ENCODE measurements around the gene NRIP3.

The NRIP3 gene

DNA sequence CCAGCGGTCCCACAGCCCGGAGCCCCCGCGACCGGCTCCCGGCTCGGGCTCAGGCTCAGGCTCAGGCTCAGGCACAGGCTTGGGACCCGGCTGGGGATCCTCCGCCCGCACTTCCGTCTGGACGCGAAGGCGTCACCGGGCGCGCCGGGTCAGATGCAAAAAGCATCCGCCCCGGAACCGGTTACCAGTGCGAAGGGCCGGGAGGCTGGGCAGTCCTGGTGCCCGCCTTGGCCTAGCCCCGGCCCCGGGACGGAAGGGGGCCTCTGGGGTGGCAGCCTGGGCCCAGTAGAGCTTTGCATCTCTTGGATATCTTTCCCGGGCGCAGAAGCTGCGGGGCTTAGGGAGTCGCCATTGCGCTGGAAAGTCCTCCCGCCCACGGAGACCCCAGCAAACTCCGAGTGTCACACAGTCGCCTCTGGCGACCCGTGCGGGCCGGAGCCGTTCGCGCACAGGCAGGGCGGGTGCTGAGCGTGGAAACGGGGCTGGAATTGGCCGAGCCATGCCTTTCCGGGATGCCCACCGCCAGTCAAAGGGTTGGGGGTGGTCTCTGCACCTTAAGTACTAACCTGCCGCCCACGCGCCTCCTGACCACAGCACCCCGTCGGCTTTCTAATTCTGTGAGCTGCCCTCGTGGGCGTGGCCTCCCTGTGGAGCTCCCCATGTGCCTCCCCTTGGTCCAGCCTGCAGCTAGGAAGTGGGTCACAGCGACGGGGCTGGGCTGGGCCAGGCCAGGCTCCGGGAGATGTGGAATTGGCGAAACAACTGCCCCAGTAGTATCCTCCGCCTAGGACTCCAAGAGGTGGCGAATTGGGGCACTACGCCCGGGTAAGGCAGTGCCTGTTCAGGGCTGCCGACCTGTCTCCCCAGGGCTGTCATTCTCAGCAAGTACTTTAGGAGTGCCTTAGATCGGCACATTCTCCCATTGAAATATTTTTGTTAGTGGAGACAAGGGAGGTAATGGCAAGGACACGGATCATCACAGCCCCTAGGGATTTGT is 39.2 kb downstream of the NRIP3 start, which contains the start of gene TMEM9B:
TSS of gene TMEM9B (minus strand) at position 119 of the 997 bp plus-strand sequence. CDS start 129 bp downstream, outside the sequence.
- peak within 1 kb of the TSS; percentile 79 to 95 (median 93) for H3K4me3 ChIP-seq (ENCODE audit: control insufficient read depth in 1 of 7, extremely low read depth in 1 of 7, insufficient read depth in 4 of 7, low read depth in 2 of 7, low read length in 6 of 7)
- no peaks in the 10 kb centered on the region for H3K9me3 ChIP-seq (ENCODE audit: control extremely low read depth in 1 of 5, control insufficient read depth in 4 of 5, insufficient read depth in 2 of 5, low read depth in 1 of 5, low read length in 4 of 5)
- peak; percentile 72 to 89 (median 82) for DNase-seq
- peak within 1 kb of the TSS; percentile 77 to 91 for H3K27ac ChIP-seq (ENCODE audit: insufficient read depth in 1 of 2, low read depth in 1 of 2, low read length in 2 of 2, poor library complexity in 1 of 2, severe bottlenecking in 2 of 2)
- ChIA-PET CTCF (interaction anchor here (1.5 kb wide), 1 partner anchor 173 kb away, joined by 3 read pairs; no protein-coding TSS in a partner anchor), POLR2A (interaction anchor here (0.5 to 1.7 kb wide), 3 partner anchors 36 to 250 kb away, joined by 3 to 5 read pairs (median 3); partner anchors contain the start of gene NRIP3)
- H3K36me3 ChIP-seq (ENCODE audit: control insufficient read depth in 4 of 4, insufficient read depth in 4 of 4, low read length in 3 of 4) = peaks cover 0 to 10% (median 5%) of the 10 kb centered on the region in 4 experiments
- H3K4me1 ChIP-seq (ENCODE audit: control extremely low read depth in 1 of 4, control insufficient read depth in 4 of 4, insufficient read depth in 4 of 4, low read length in 3 of 4) = peaks cover 8 to 27% (median 21%) of the 10 kb centered on the region in 4 experiments
- WGBS (ENCODE audit: insufficient coverage) = under 1% methylated on average over 67 of the region's 67 CpGs
- no peaks in the 10 kb centered on the region for H3K27me3 ChIP-seq (replicated peaks in 2 of 5; ENCODE audit: control insufficient read depth in 4 of 5, insufficient read depth in 5 of 5, low read length in 4 of 5)

- CTCF ChIA-PET = interaction anchor here (1.0 to 1.5 kb wide), 3 partner anchors 49 to 174 kb away, joined by 3 to 8 read pairs (median 8); no protein-coding TSS in a partner anchor
These were observed 40.1 kb downstream of the NRIP3 start for GRCh38 chr11:8963569-8964323.

DNA sequence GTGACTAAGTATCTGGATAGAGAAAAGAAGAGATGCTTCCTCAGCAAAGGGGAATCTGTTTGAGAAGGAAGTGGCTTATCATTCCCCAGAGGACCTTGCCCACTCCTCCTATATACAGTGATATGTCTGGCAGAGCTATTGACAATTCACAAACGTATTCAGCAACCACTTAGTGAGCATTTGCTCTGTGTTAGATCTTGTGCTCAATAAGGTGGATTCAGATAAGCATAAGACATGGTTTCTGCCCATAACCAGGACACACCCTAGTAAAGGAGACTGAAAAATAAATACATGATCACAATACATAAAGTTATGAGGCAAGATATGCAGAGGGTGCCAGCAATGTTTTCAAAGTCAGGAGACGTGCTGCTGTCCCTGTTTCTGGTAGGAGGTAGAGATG is 41.0 kb downstream of the NRIP3 start:
- H3K4me3 ChIP-seq (ENCODE audit: control insufficient read depth in 1 of 7, extremely low read depth in 1 of 7, insufficient read depth in 4 of 7, low read depth in 2 of 7, low read length in 6 of 7) = peak overlapping the region in 6 of 7 experiments; percentile 28 to 95 (median 89)
- WGBS (ENCODE audit: insufficient coverage) = no CpG with 5 or more reads among the region's 2 CpGs
- no peaks in the 10 kb centered on the region for H3K9me3 ChIP-seq (ENCODE audit: control extremely low read depth in 1 of 5, control insufficient read depth in 4 of 5, insufficient read depth in 2 of 5, low read depth in 1 of 5, low read length in 4 of 5)
- peaks cover 0 to 13% (median 4%) of the 10 kb centered on the region in 4 experiments for H3K36me3 ChIP-seq (ENCODE audit: control insufficient read depth in 4 of 4, insufficient read depth in 4 of 4, low read length in 3 of 4)
- H3K27me3 ChIP-seq (replicated peaks in 2 of 5; ENCODE audit: control insufficient read depth in 4 of 5, insufficient read depth in 5 of 5, low read length in 4 of 5) = no peaks in the 10 kb centered on the region
- peaks cover 8 to 30% (median 23%) of the 10 kb centered on the region in 4 experiments for H3K4me1 ChIP-seq (ENCODE audit: control extremely low read depth in 1 of 4, control insufficient read depth in 4 of 4, insufficient read depth in 4 of 4, low read length in 3 of 4)
- CTCF ChIA-PET = interaction anchor here (1.0 to 1.3 kb wide), 2 partner anchors 48 to 51 kb away, joined by 8 read pairs; no protein-coding TSS in a partner anchor
- DNase-seq = peak in 2 of 3 donors; percentile 10 to 48
- POLR2A ChIA-PET = interaction anchor here (1.4 kb wide), 1 partner anchor 37 kb away, joined by 3 read pairs; no protein-coding TSS in a partner anchor
- H3K27ac ChIP-seq (ENCODE audit: insufficient read depth in 1 of 2, low read depth in 1 of 2, low read length in 2 of 2, poor library complexity in 1 of 2, severe bottlenecking in 2 of 2) = peak overlapping the region in 1 of 2 experiments; percentile 91

More at GRCh38 chr11:8963569-8964323, 40.1 kb downstream of the NRIP3 start:
- H3K9me3 ChIP-seq (ENCODE audit: control extremely low read depth in 1 of 5, control insufficient read depth in 4 of 5, insufficient read depth in 2 of 5, low read depth in 1 of 5, low read length in 4 of 5) = no peaks in the 10 kb centered on the region
- DNase-seq = peak; percentile 75 to 86 (median 77)
- 3% methylated on average over 28 of the region's 39 CpGs for WGBS (ENCODE audit: insufficient coverage)
- POLR2A ChIA-PET = interaction anchor here (0.6 to 1.7 kb wide), 3 partner anchors 36 to 365 kb away, joined by 3 to 5 read pairs (median 3); partner anchors contain the start of gene NRIP3
- peaks cover 0 to 13% (median 5%) of the 10 kb centered on the region in 4 experiments for H3K36me3 ChIP-seq (ENCODE audit: control insufficient read depth in 4 of 4, insufficient read depth in 4 of 4, low read length in 3 of 4)
- H3K4me1 ChIP-seq (ENCODE audit: control extremely low read depth in 1 of 4, control insufficient read depth in 4 of 4, insufficient read depth in 4 of 4, low read length in 3 of 4) = peaks cover 8 to 30% (median 23%) of the 10 kb centered on the region in 4 experiments
- peak overlapping the region; percentile 79 to 95 (median 93) for H3K4me3 ChIP-seq (ENCODE audit: control insufficient read depth in 1 of 7, extremely low read depth in 1 of 7, insufficient read depth in 4 of 7, low read depth in 2 of 7, low read length in 6 of 7)
- H3K27me3 ChIP-seq (replicated peaks in 2 of 5; ENCODE audit: control insufficient read depth in 4 of 5, insufficient read depth in 5 of 5, low read length in 4 of 5) = no peaks in the 10 kb centered on the region
- peak overlapping the region; percentile 77 to 91 for H3K27ac ChIP-seq (ENCODE audit: insufficient read depth in 1 of 2, low read depth in 1 of 2, low read length in 2 of 2, poor library complexity in 1 of 2, severe bottlenecking in 2 of 2)

- POLR2A ChIA-PET = no interaction called here
These were observed 42.4 kb downstream of the NRIP3 start for GRCh38 chr11:8961401-8961800.

GRCh38 chr11:8959546-8960166 is 44.1 kb downstream of the NRIP3 start:
- POLR2A ChIA-PET = interaction anchor here (0.8 to 1.4 kb wide), 2 partner anchors 49 to 52 kb away, joined by 3 to 5 read pairs; partner anchors contain the start of gene AKIP1
- H3K4me3 ChIP-seq (ENCODE audit: control insufficient read depth in 1 of 7, extremely low read depth in 1 of 7, insufficient read depth in 4 of 7, low read depth in 2 of 7, low read length in 6 of 7) = no peak overlapping the region
- CTCF ChIA-PET = interaction anchor here (0.5 to 3.9 kb wide), 16 partner anchors 10 to 271 kb away, joined by 3 to 68 read pairs (median 5); partner anchors contain the start of genes AKIP1, ASCL3 and NRIP3
- H3K27ac ChIP-seq (ENCODE audit: insufficient read depth in 1 of 2, low read depth in 1 of 2, low read length in 2 of 2, poor library complexity in 1 of 2, severe bottlenecking in 2 of 2) = no peak overlapping the region
- H3K4me1 ChIP-seq (ENCODE audit: control extremely low read depth in 1 of 4, control insufficient read depth in 4 of 4, insufficient read depth in 4 of 4, low read length in 3 of 4) = peaks cover 8 to 19% (median 15%) of the 10 kb centered on the region in 4 experiments
- WGBS (ENCODE audit: insufficient coverage) = 58% methylated on average over 2 of the region's 2 CpGs
- no peaks in the 10 kb centered on the region for H3K9me3 ChIP-seq (ENCODE audit: control extremely low read depth in 1 of 5, control insufficient read depth in 4 of 5, insufficient read depth in 2 of 5, low read depth in 1 of 5, low read length in 4 of 5)
- no peaks in the 10 kb centered on the region for H3K27me3 ChIP-seq (replicated peaks in 2 of 5; ENCODE audit: control insufficient read depth in 4 of 5, insufficient read depth in 5 of 5, low read length in 4 of 5)
- H3K36me3 ChIP-seq (ENCODE audit: control insufficient read depth in 4 of 4, insufficient read depth in 4 of 4, low read length in 3 of 4) = peaks cover 0 to 24% (median 13%) of the 10 kb centered on the region in 4 experiments
- DNase-seq = peak; percentile 73 to 83 (median 79)

More at GRCh38 chr11:8961401-8961800, 42.4 kb downstream of the NRIP3 start:
- Histone ChIP-seq H3K9me3 (ENCODE audit: control extremely low read depth in 1 of 5, control insufficient read depth in 4 of 5, insufficient read depth in 2 of 5, low read depth in 1 of 5, low read length in 4 of 5) (no peaks in the 10 kb centered on the region), H3K4me1 (ENCODE audit: control extremely low read depth in 1 of 4, control insufficient read depth in 4 of 4, insufficient read depth in 4 of 4, low read length in 3 of 4) (peaks cover 8 to 30% (median 23%) of the 10 kb centered on the region in 4 experiments), H3K27me3 (replicated peaks in 2 of 5; ENCODE audit: control insufficient read depth in 4 of 5, insufficient read depth in 5 of 5, low read length in 4 of 5) (no peaks in the 10 kb centered on the region), H3K27ac (ENCODE audit: insufficient read depth in 1 of 2, low read depth in 1 of 2, low read length in 2 of 2, poor library complexity in 1 of 2, severe bottlenecking in 2 of 2) (no peak overlapping the region), H3K4me3 (ENCODE audit: control insufficient read depth in 1 of 7, extremely low read depth in 1 of 7, insufficient read depth in 4 of 7, low read depth in 2 of 7, low read length in 6 of 7) (no peak overlapping the region), H3K36me3 (ENCODE audit: control insufficient read depth in 4 of 4, insufficient read depth in 4 of 4, low read length in 3 of 4) (peaks cover 0 to 13% (median 3%) of the 10 kb centered on the region in 4 experiments)
- no peak for DNase-seq
- WGBS (ENCODE audit: insufficient coverage) = 88% methylated on average over 1 of the region's 2 CpGs
- CTCF ChIA-PET = interaction anchor here (1.1 to 3.9 kb wide), 5 partner anchors 12 to 279 kb away, joined by 3 to 68 read pairs (median 11); partner anchors contain the start of genes AKIP1, ASCL3, NRIP3 and RPL27A

GRCh38 chr11:8956860-8957259 is 46.9 kb downstream of the NRIP3 start:
- no peaks in the 10 kb centered on the region for H3K9me3 ChIP-seq (ENCODE audit: control extremely low read depth in 1 of 5, control insufficient read depth in 4 of 5, insufficient read depth in 2 of 5, low read depth in 1 of 5, low read length in 4 of 5)
- peaks cover 0 to 4% (median 2%) of the 10 kb centered on the region in 4 experiments for H3K4me1 ChIP-seq (ENCODE audit: control extremely low read depth in 1 of 4, control insufficient read depth in 4 of 4, insufficient read depth in 4 of 4, low read length in 3 of 4)
- no CpG with 5 or more reads among the region's 4 CpGs for WGBS (ENCODE audit: insufficient coverage)
- CTCF ChIA-PET = interaction anchor here (1.0 to 2.4 kb wide), 4 partner anchors 8 to 42 kb away, joined by 3 to 11 read pairs (median 6); no protein-coding TSS in a partner anchor
- no peak overlapping the region for H3K27ac ChIP-seq (ENCODE audit: insufficient read depth in 1 of 2, low read depth in 1 of 2, low read length in 2 of 2, poor library complexity in 1 of 2, severe bottlenecking in 2 of 2)
- DNase-seq = no peak
- H3K36me3 ChIP-seq (ENCODE audit: control insufficient read depth in 4 of 4, insufficient read depth in 4 of 4, low read length in 3 of 4) = peaks cover 3 to 43% (median 22%) of the 10 kb centered on the region in 4 experiments
- no peak overlapping the region for H3K4me3 ChIP-seq (ENCODE audit: control insufficient read depth in 1 of 7, extremely low read depth in 1 of 7, insufficient read depth in 4 of 7, low read depth in 2 of 7, low read length in 6 of 7)
- no peaks in the 10 kb centered on the region for H3K27me3 ChIP-seq (replicated peaks in 2 of 5; ENCODE audit: control insufficient read depth in 4 of 5, insufficient read depth in 5 of 5, low read length in 4 of 5)
- POLR2A ChIA-PET = no interaction called here

Measured in common myeloid progenitor, CD34-positive (primary cell).